Smooth muscle cell (in vitro differentiated cells): ENCODE results near the gene PTPN23. TPM values are rescaled to one million over a fixed set of nuclear protein-coding genes. Genes with fewer than 3 reads are reported as not detected.

Experiments
- DNase-seq: peaks from one replicate; lab custom pipeline; 2025; ENCODE audit not compliant: unreplicated experiment; lab: John Stamatoyannopoulos, UW
- H2AFZ ChIP-seq: fragments of 200-600 bp; sonication (generic); 2 replicates; pipeline ENCODE4 v1.6.0; 2016; ENCODE audit warnings: antibody characterized with exemption, low read depth, mild to moderate bottlenecking
- H3F3A ChIP-seq: fragments of 200-600 bp; sonication (generic); 2 replicates; pipeline ENCODE4 v1.6.0; 2017; ENCODE audit warnings: antibody characterized with exemption, low read depth
- H3K27ac ChIP-seq: fragments of 200-600 bp; sonication (generic); 2 replicates; pipeline ENCODE4 v1.5.1; 2016; ENCODE audit warnings: low read depth, mild to moderate bottlenecking
- H3K27me3 ChIP-seq: fragments of 200-600 bp; sonication (generic); 2 replicates; pipeline ENCODE4 v1.6.1; 2016; ENCODE audit warnings: low read depth, mild to moderate bottlenecking
- H3K36me3 ChIP-seq: fragments of 200-600 bp; sonication (generic); 2 replicates; pipeline ENCODE4 v1.5.1; 2016; ENCODE audit warnings: low read depth
- H3K4me1 ChIP-seq: fragments of 200-600 bp; sonication (generic); 2 replicates; pipeline ENCODE4 v1.5.1; 2016; ENCODE audit warnings: low read depth
- H3K4me2 ChIP-seq: fragments of 200-600 bp; sonication (generic); 2 replicates; pipeline ENCODE4 v1.6.0; 2016; ENCODE audit warnings: mild to moderate bottlenecking
- H3K4me3 ChIP-seq: fragments of 200-600 bp; sonication (generic); 2 replicates; pipeline ENCODE4 v1.5.1; 2016; ENCODE audit warnings: mild to moderate bottlenecking
- H3K79me2 ChIP-seq: fragments of 200-600 bp; sonication (generic); 2 replicates; pipeline ENCODE4 v1.6.0; 2016; ENCODE audit warnings: low read depth, mild to moderate bottlenecking
- H3K9ac ChIP-seq: fragments of 200-600 bp; sonication (generic); 2 replicates; pipeline ENCODE4 v1.6.0; 2016; ENCODE audit warnings: low read depth
- H3K9me3 ChIP-seq: fragments of 200-600 bp; sonication (generic); replicated peaks from 2 replicates; pipeline ENCODE4 v1.5.1; 2016; ENCODE audit warnings: low read depth
- H4K20me1 ChIP-seq: fragments of 200-600 bp; sonication (generic); 2 replicates; pipeline ENCODE4 v1.6.0; 2016; ENCODE audit warnings: low read depth
- WGBS: methylation state at CpG from one replicate; pipeline ENCODE4 v1.1.7; 2016; ENCODE audit warnings: low lambda C conversion rate; 5-methylcytosine and 5-hydroxymethylcytosine counted together
- polyA plus RNA-seq: library from polyadenylated mRNA; unstranded; fragments of >200 nt; fragmentation: Nextera tagmentation; extraction: Ambion mirVana; gene quantifications from 2 replicates; pipeline ENCODE4 v1.2.1, GENCODE V29; 2016
- total RNA-seq: library from RNA; depleted of rRNA; stranded (reverse); fragments of >200 nt; gene quantifications from 2 replicates; pipeline ENCODE4 v1.2.3, GENCODE V29; 2014
- TF ChIP-seq, protein P1 (sequence below): fragments of 200-600 bp; sonication (generic); IDR thresholded peaks from 2 replicates; pipeline ENCODE4 v1.5.1; 2017; ENCODE audit warnings: borderline replicate concordance, mild to moderate bottlenecking, antibody characterized with exemption; ENCODE audit not compliant: insufficient read depth, poor library complexity, severe bottlenecking

Gene PTPN23
- total and polyA plus RNA-seq, 2 experiments from 2014 or later: 7.2 to 17.1 TPM

DNA sequence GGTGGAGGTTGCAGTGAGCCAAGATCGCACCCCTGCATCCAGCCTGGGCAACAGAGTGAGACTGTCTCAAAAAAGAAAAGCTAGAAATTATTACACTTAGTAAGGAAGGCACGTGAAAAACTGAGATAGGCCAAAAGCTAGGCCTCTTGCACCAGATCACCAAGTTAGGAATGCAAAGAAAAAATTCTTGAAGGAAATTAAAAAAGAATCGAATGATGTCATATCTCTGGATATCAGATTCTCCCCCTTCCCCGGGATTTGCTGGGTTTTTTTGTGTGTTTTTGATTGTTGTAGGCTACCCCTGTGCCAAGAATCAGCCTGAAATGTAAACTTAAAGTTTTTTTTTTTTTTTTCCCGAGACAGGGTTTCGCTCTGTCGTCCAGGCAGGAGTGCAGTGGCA, 17.4 kb downstream of the PTPN23 start:
- Histone ChIP-seq H4K20me1 (peaks cover 99% of the 10 kb centered on the region), H3K9ac (no peak overlapping the region), H3K4me2 (no peak overlapping the region), H3K79me2 (peaks cover 30% of the 10 kb centered on the region), H3K9me3 (no peaks in the 10 kb centered on the region), H3K4me1 (no peaks in the 10 kb centered on the region), H3F3A (peaks cover 3% of the 10 kb centered on the region), H3K27me3 (no peaks in the 10 kb centered on the region), H3K4me3 (no peak overlapping the region), H3K36me3 (no peaks in the 10 kb centered on the region), H2AFZ (no peak overlapping the region), H3K27ac (no peak overlapping the region)
- WGBS: 93% methylated on average over 7 of the region's 7 CpGs
- TF ChIP-seq, protein P1, sequence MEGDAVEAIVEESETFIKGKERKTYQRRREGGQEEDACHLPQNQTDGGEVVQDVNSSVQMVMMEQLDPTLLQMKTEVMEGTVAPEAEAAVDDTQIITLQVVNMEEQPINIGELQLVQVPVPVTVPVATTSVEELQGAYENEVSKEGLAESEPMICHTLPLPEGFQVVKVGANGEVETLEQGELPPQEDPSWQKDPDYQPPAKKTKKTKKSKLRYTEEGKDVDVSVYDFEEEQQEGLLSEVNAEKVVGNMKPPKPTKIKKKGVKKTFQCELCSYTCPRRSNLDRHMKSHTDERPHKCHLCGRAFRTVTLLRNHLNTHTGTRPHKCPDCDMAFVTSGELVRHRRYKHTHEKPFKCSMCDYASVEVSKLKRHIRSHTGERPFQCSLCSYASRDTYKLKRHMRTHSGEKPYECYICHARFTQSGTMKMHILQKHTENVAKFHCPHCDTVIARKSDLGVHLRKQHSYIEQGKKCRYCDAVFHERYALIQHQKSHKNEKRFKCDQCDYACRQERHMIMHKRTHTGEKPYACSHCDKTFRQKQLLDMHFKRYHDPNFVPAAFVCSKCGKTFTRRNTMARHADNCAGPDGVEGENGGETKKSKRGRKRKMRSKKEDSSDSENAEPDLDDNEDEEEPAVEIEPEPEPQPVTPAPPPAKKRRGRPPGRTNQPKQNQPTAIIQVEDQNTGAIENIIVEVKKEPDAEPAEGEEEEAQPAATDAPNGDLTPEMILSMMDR: no peak
- DNase-seq: no peak

GRCh38 chr3:47399016-47399415, 18.2 kb downstream of the PTPN23 start:
- Histone ChIP-seq H3K27me3 (no peaks in the 10 kb centered on the region), H4K20me1 (peaks cover 99% of the 10 kb centered on the region), H3K4me1 (no peaks in the 10 kb centered on the region), H3K27ac (peak overlapping the region; percentile 17), H3K36me3 (no peaks in the 10 kb centered on the region), H3K9ac (no peak overlapping the region), H3K4me2 (peak overlapping the region; percentile 34), H3K4me3 (no peak overlapping the region), H3K9me3 (no peaks in the 10 kb centered on the region), H3F3A (peaks cover 3% of the 10 kb centered on the region), H3K79me2 (peaks cover 23% of the 10 kb centered on the region), H2AFZ (no peak overlapping the region)
- 95% methylated on average over 1 of the region's 1 CpG for WGBS
- DNase-seq: no peak
- TF ChIP-seq, protein P1: no peak

DNA sequence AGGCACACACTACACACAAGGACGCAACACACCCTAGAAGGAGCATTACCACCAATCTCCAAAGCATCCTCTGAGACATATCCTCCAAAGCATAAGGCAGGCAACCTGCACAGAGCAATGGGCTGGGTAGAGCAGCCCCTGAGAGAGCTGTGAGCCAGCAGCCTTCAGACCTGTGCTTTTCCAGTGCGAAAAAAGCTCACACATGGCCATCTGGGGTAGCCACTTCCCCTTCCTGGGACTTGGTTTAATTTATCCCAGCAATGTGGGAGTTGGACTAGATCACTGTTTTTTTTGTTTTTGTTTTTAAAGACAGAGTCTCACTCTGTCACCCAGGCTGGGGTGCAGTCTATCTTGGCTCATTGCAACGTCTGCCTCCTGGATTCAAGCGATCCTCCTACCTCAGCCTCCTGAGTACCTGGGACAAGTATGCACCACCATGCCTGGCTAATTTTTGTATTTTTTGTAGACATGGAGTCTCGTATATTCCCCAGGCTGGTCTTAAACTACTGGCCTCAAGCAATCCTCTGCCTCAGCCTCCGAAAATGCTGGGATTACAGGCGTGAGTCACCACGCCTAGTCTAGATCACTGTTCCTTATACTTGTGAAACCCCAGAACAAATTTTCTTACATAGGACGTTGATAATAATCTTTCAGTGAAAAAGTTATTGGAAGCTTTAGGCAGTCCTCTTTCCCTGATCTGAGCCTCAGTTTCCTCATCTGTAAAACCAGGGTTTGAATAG, 18.9 kb downstream of the PTPN23 start:
- no peak for DNase-seq
- Histone ChIP-seq H3K79me2 (peaks cover 22% of the 10 kb centered on the region), H3K27ac (peak overlapping the region; percentile 17)

More for the DNA sequence above, 18.9 kb downstream of the PTPN23 start:
- peak overlapping the region; percentile 34 for H3K4me2 ChIP-seq
- no peaks in the 10 kb centered on the region for H3K9me3 ChIP-seq
- no peak overlapping the region for H3K9ac ChIP-seq
- 54% methylated on average over 9 of the region's 9 CpGs for WGBS
- no peaks in the 10 kb centered on the region for H3K27me3 ChIP-seq
- H3F3A ChIP-seq: peaks cover 3% of the 10 kb centered on the region
- H3K4me1 ChIP-seq: no peaks in the 10 kb centered on the region
- no peak overlapping the region for H3K4me3 ChIP-seq
- no peaks in the 10 kb centered on the region for H3K36me3 ChIP-seq
- TF ChIP-seq, protein P1: no peak
- H4K20me1 ChIP-seq: peaks cover 99% of the 10 kb centered on the region
- no peak overlapping the region for H2AFZ ChIP-seq
